IPS-11a (cell line): ENCODE measurements around the gene ABCF2.
A peak's percentile ranks its signal among the peaks of the same experiment; 100 is the strongest.

Experiments
- H3K4me3 ChIP-seq: one replicate; pipeline ENCODE4 v1.5.1; 2013; ENCODE audit warnings: low read depth, low read length, control low read depth

The ABCF2 gene

GRCh38 chr7:151242159-151243044 is 15.4 kb upstream of the ABCF2 start:
- no peak overlapping the region for H3K4me3 ChIP-seq

GRCh38 chr7:151241755-151242096 is 14.7 kb upstream of the ABCF2 start:
- no peak overlapping the region for H3K4me3 ChIP-seq

- no peak overlapping the region for H3K4me3 ChIP-seq
Measured at GRCh38 chr7:151240942-151241754, 14.1 kb upstream of the ABCF2 start.

DNA sequence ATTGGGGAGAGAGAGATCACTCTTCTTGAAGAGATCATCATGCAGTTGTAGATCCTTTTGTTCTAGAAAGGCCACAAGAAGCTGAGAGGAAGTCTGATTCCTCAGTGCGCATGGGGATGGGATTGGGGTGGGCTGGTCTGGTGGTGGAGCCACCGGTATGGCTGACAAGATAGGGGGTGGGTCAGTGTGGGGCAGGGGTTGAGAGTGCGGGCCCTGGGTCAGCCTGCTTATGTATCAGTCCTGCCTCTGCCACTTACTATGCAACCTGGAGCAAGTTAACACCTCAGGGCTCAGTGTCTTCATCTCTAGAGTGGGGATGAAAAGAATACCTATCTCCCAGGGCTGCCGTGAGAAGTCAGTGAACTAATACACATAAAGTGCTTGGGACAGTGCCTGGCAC is 13.5 kb upstream of the ABCF2 start:
- no peak overlapping the region for H3K4me3 ChIP-seq

GRCh38 chr7:151239837-151240459 is 12.9 kb upstream of the ABCF2 start:
- no peak overlapping the region for H3K4me3 ChIP-seq

DNA sequence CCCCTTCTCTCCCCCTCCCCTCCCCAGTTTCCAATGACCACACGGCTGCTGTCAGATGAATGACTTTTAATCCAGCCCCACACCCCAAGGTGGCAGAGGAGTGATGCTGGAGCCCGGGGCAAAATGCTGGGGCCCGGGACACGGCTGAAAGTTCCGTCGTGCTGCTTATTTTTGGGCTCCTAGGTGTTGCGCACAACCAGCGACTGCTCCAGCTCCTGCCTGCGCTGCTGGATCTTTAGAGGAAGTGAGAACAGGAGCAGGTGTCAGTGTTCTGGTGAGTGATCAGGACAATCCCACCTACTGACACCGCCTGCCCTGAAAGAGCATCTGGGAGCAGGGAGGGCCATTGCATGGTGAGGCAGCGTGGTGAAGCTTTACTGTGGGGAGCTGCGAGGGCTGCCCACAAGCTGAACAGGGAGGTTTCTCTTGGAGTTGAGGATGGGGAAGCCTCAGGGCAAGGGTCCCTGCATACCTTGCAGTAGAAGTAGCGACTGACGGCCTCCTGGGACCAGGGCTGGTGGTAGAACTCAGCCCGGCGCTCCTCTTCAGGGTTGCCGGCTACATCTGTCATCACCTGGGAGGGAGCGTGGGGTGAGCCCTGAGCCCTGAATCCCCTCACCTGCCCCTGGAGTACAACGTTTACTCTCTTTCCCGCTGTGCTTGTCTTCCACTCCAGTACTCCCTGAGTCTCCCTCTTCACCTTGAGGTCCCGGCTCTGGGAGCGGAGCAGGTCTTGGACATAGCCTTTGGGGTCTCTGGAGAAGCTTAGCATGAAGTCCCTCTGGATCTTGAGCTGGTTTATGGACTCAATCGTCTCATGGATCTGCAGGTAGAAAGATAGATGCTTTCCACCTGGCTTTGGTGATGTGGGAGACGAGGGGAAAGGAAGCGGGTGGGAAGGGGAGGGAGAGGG is 12.2 kb upstream of the ABCF2 start:
- no peak overlapping the region for H3K4me3 ChIP-seq

- no peak overlapping the region for H3K4me3 ChIP-seq
Measured at GRCh38 chr7:151238190-151238810, 11.3 kb upstream of the ABCF2 start.

GRCh38 chr7:151237244-151238189 is 10.5 kb upstream of the ABCF2 start:
- H3K4me3 ChIP-seq, result no peak overlapping the region

DNA sequence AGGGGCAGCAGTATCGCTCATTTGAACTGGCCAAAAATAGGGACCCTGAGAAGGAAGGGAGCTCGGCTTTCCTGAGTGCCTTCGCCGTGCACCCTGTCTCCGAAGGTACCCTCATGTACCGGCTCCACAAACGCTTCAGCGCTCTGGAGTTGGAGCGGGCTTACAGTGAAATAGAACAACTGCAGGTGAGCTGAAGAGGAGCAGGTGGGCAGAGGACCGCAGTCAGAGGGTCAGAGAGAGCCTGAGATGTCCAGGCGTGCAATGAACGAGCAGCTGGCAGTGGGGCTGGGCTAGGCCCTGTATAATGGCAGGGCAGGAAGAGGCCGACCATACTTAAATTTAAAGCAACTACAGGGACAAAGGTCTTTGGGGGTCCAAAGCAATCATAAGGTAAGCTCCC is 9.4 kb upstream of the ABCF2 start:
- no peak overlapping the region for H3K4me3 ChIP-seq

DNA sequence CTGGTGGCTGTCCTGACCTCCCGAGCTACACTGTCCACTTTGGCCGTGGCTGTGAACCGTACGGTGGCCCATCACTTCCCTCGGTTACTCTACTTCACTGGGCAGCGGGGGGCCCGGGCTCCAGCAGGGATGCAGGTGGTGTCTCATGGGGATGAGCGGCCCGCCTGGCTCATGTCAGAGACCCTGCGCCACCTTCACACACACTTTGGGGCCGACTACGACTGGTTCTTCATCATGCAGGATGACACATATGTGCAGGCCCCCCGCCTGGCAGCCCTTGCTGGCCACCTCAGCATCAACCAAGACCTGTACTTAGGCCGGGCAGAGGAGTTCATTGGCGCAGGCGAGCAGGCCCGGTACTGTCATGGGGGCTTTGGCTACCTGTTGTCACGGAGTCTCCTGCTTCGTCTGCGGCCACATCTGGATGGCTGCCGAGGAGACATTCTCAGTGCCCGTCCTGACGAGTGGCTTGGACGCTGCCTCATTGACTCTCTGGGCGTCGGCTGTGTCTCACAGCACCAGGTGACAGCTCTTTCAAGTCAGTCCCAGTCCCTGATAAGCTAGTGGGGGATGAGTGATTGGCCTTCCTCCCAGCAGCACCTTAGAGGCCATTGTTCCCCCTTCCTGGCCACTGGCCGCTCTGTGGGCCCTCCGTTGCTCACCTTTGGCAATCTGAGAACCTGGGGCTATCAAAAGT is 8.2 kb upstream of the ABCF2 start:
- H3K4me3 ChIP-seq, result no peak overlapping the region

DNA sequence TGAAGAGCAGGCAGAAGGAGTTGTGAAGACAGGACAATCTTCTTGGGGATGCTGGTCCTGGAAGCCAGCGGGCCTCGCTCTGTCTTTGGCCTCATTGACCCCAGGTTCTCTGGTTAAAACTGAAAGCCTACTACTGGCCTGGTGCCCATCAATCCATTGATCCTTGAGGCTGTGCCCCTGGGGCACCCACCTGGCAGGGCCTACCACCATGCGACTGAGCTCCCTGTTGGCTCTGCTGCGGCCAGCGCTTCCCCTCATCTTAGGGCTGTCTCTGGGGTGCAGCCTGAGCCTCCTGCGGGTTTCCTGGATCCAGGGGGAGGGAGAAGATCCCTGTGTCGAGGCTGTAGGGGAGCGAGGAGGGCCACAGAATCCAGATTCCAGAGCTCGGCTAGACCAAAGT is 6.8 kb upstream of the ABCF2 start:
- H3K4me3 ChIP-seq, result no peak overlapping the region

- peak overlapping the region; percentile 91 for H3K4me3 ChIP-seq
Measured at GRCh38 chr7:151232917-151233701, 6.1 kb upstream of the ABCF2 start.

DNA sequence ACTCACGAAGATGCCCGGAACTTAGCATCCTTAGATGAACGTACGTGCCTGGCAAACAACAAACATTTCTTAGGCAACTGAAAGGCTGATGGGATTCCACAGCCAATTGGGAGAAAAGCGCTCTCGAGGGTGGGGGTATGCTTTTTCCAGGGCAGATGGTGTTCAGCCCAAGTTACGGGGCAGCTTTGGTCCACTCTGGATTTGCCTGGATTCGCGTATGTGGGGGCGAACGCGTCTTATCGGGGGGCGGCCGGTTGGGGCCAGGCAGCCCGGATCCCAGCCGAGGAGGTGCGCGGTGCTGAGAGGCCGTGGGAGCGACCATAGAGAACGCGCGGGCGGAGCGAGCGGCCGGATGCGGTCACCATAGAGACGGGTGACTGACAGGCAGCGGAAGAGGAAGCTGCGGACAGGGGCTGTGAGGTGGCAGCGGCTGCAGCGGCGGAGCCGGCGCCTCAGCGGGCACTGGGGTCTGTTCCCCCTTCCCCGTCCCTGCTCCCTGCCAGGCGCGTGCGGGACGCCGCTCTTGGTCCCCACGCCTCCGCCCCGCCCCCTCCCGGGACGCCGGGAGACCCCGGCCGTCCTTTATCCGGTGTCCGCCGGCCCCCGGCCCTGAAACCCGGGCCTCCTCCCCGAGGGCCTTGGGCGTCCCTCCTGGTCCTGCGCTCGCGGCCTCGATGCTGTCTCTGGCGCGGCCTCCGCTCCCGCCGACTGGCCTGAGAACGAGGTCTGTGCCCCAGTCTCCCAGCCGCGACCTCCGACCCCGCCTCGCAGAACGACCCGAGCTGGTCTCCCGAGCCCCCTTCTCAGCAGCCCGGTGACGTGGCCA is 5.3 kb upstream of the ABCF2 start, which contains the start of gene CHPF2:
CHPF2 (plus strand) TSS at position 393 of the 826 bp plus-strand sequence. CDS start 1,529 bp downstream, outside the sequence.
- peak within 1 kb of the TSS; percentile 91 for H3K4me3 ChIP-seq

- H3K4me3 ChIP-seq, result no peak overlapping the region
Measured at GRCh38 chr7:151231080-151231479, 4.1 kb upstream of the ABCF2 start.

GRCh38 chr7:151229249-151229648 is 2.2 kb upstream of the ABCF2 start:
- H3K4me3 ChIP-seq, result no peak overlapping the region

- H3K4me3 ChIP-seq, result peak overlapping the region; percentile 95
Measured at GRCh38 chr7:151228024-151228866, 1.2 kb upstream of the ABCF2 start.
